HG03159 (cell line): ENCODE results near the gene ATP6V1F.

Experiments
- ATAC-seq: cut with Tn5 transposase; IDR thresholded peaks from one replicate; pipeline ENCODE4 v1.9.1; 2021; ENCODE audit warnings: mild to moderate bottlenecking, moderate library complexity; ENCODE audit not compliant: unreplicated experiment

Gene ATP6V1F

GRCh38 chr7:128881458-128882125 is 18.9 kb downstream of the ATP6V1F start:
- ATAC-seq = no peak

- ATAC-seq = no peak
Measured at GRCh38 chr7:128882134-128882533, 19.5 kb downstream of the ATP6V1F start.

- peak; percentile 77 for ATAC-seq
Measured at GRCh38 chr7:128883622-128884448, 21.2 kb downstream of the ATP6V1F start.

GRCh38 chr7:128884561-128885369 is 22.1 kb downstream of the ATP6V1F start:
- ATAC-seq = no peak

GRCh38 chr7:128885370-128886187 is 22.9 kb downstream of the ATP6V1F start:
- ATAC-seq = no peak

GRCh38 chr7:128886391-128887168 is 23.9 kb downstream of the ATP6V1F start:
- no peak for ATAC-seq

- ATAC-seq = no peak
Measured at GRCh38 chr7:128887169-128888038, 24.7 kb downstream of the ATP6V1F start.

GRCh38 chr7:128888039-128888755 is 25.5 kb downstream of the ATP6V1F start:
- ATAC-seq = no peak

- no peak for ATAC-seq
Measured at GRCh38 chr7:128888756-128889095, 26.1 kb downstream of the ATP6V1F start.

- no peak for ATAC-seq
Measured at GRCh38 chr7:128889121-128889520, 26.5 kb downstream of the ATP6V1F start.

GRCh38 chr7:128890306-128891109 is 27.9 kb downstream of the ATP6V1F start:
- ATAC-seq = no peak

GRCh38 chr7:128891110-128891941 is 28.7 kb downstream of the ATP6V1F start:
- ATAC-seq = no peak

- no peak for ATAC-seq
Measured at GRCh38 chr7:128891942-128892269, 29.2 kb downstream of the ATP6V1F start.

GRCh38 chr7:128892521-128893250 is 30.0 kb downstream of the ATP6V1F start:
- no peak for ATAC-seq

- ATAC-seq = no peak
Measured at GRCh38 chr7:128893251-128894100, 30.8 kb downstream of the ATP6V1F start.
